Measurements from ENCODE around the gene PXT1. TPM values are rescaled to one million over a fixed set of nuclear protein-coding genes. Genes with fewer than 3 reads are reported as not detected.

PXT1 gene
- polyA plus RNA-seq, 4 donors = 0.10 to 0.15 TPM; not detected in 2

- DNase-seq (ENCODE audit: low read depth in 4 of 4, low spot score in 3 of 4) = no peak
Measured at GRCh38 chr6:36350681-36351571, 91.7 kb downstream of the PXT1 start.

GRCh38 chr6:36350082-36350481 lies 92.6 kb downstream of the PXT1 start:
- no peak for DNase-seq (ENCODE audit: low read depth in 4 of 4, low spot score in 3 of 4)

- no peak for DNase-seq (ENCODE audit: low read depth in 4 of 4, low spot score in 3 of 4)
Measured at GRCh38 chr6:36349240-36349639, 93.4 kb downstream of the PXT1 start.

GRCh38 chr6:36347621-36348020 lies 95.0 kb downstream of the PXT1 start:
- DNase-seq (ENCODE audit: low read depth in 4 of 4, low spot score in 3 of 4) = no peak

- DNase-seq (ENCODE audit: low read depth in 4 of 4, low spot score in 3 of 4) = no peak
Measured at GRCh38 chr6:36346486-36347273, 96.0 kb downstream of the PXT1 start.

- DNase-seq (ENCODE audit: low read depth in 4 of 4, low spot score in 3 of 4) = no peak
Measured at GRCh38 chr6:36345681-36346466, 96.8 kb downstream of the PXT1 start.

GRCh38 chr6:36343109-36343680 lies 99.5 kb downstream of the PXT1 start:
- no peak for DNase-seq (ENCODE audit: low read depth in 4 of 4, low spot score in 3 of 4)

GRCh38 chr6:36340618-36341454 lies 101.8 kb downstream of the PXT1 start:
- no peak for DNase-seq (ENCODE audit: low read depth in 4 of 4, low spot score in 3 of 4)

Other genes with a start within 250 kb of the PXT1 start
- gene BRPF3, start 246.1 kb downstream of the PXT1 start, polyA plus RNA-seq (ENCODE audit: insufficient read length in 4 of 4) = 10 to 100 TPM; 44.8 to 54.8 (median 46.7) TPM
- 1 to 10 TPM in 3 of 4 donors, under 1 TPM in 1; 0.11 to 2.7 (median 2.4) TPM for gene PNPLA1, start 172.8 kb downstream of the PXT1 start, polyA plus RNA-seq (ENCODE audit: insufficient read length in 4 of 4)
- under 1 TPM; 0.04 to 0.19 (median 0.16) TPM for gene BNIP5, start 106.0 kb downstream of the PXT1 start, polyA plus RNA-seq (ENCODE audit: insufficient read length in 4 of 4)
- gene ETV7, start 55.2 kb downstream of the PXT1 start, polyA plus RNA-seq (ENCODE audit: insufficient read length in 4 of 4) = under 1 TPM in 3 of 4 donors, not detected in 1; 0.10 to 0.36 (median 0.11) TPM
- 10 to 100 TPM; 46.7 to 85.6 (median 52.5) TPM for gene KCTD20, start 146 bp upstream of the PXT1 start, polyA plus RNA-seq (ENCODE audit: insufficient read length in 4 of 4)
- 10 to 100 TPM; 47.6 to 58.2 (median 53.8) TPM for gene STK38, start 104.6 kb upstream of the PXT1 start, polyA plus RNA-seq (ENCODE audit: insufficient read length in 4 of 4)
- gene SRSF3, start 151.5 kb upstream of the PXT1 start, polyA plus RNA-seq (ENCODE audit: insufficient read length in 4 of 4) = 100 to 1,000 TPM; 447 to 644 (median 591) TPM
- 10 to 100 TPM in 3 of 4 donors, 1 to 10 TPM in 1; 9.2 to 26.4 (median 16.3) TPM for gene CDKN1A, start 235.9 kb upstream of the PXT1 start, polyA plus RNA-seq (ENCODE audit: insufficient read length in 4 of 4)